ENCODE results near the gene MINDY4.

MINDY4 gene

GRCh38 chr7:30936650-30937245, 165.5 kb downstream of the MINDY4 start:
- TF ChIP-seq GABPA (IDR thresholded peaks at IDR 0.05; ENCODE audit: low read depth) (no peak), SPI1 (IDR thresholded peaks at IDR 0.05; ENCODE audit: borderline replicate concordance, low read depth) (no peak), REST (IDR thresholded peaks at IDR 0.05; ENCODE audit: insufficient replicate concordance, low read depth) (no peak), CTCF (IDR thresholded peaks at IDR 0.05; ENCODE audit: insufficient read depth, low read length) (no peak), POLR2AphosphoS5 (IDR thresholded peaks at IDR 0.05; ENCODE audit: low read depth) (no peak)
- Histone ChIP-seq H3K4me3 (replicated peaks; ENCODE audit: insufficient read depth, low read length) (no peak overlapping the region), H3K27ac (replicated peaks) (no peak overlapping the region), H3K27me3 (ENCODE audit: insufficient read depth, poor library complexity, severe bottlenecking) (peaks cover 6% of the 10 kb centered on the region)
- no peak for DNase-seq (ENCODE audit: low read depth in 1 of 2, low spot score in 1 of 2)

- no peak for DNase-seq (ENCODE audit: low read depth in 1 of 2, low spot score in 1 of 2)
- Histone ChIP-seq H3K4me3 (replicated peaks; ENCODE audit: insufficient read depth, low read length) (no peak overlapping the region), H3K27me3 (ENCODE audit: insufficient read depth, poor library complexity, severe bottlenecking) (peaks cover 6% of the 10 kb centered on the region), H3K27ac (replicated peaks) (no peak overlapping the region)
- TF ChIP-seq CTCF (IDR thresholded peaks at IDR 0.05; ENCODE audit: insufficient read depth, low read length) (no peak), REST (IDR thresholded peaks at IDR 0.05; ENCODE audit: insufficient replicate concordance, low read depth) (no peak), SPI1 (IDR thresholded peaks at IDR 0.05; ENCODE audit: borderline replicate concordance, low read depth) (no peak)
Measured at GRCh38 chr7:30937416-30937815, 166.2 kb downstream of the MINDY4 start.

GRCh38 chr7:30938435-30939316, 167.5 kb downstream of the MINDY4 start:
- Histone ChIP-seq H3K4me3 (replicated peaks; ENCODE audit: insufficient read depth, low read length) (no peak overlapping the region), H3K27ac (replicated peaks) (no peak overlapping the region), H3K27me3 (ENCODE audit: insufficient read depth, poor library complexity, severe bottlenecking) (peaks cover 7% of the 10 kb centered on the region)
- TF ChIP-seq GABPA (IDR thresholded peaks at IDR 0.05; ENCODE audit: low read depth) (no peak), CTCF (IDR thresholded peaks at IDR 0.05; ENCODE audit: insufficient read depth, low read length) (peak; percentile 90), REST (IDR thresholded peaks at IDR 0.05; ENCODE audit: insufficient replicate concordance, low read depth) (no peak), SPI1 (IDR thresholded peaks at IDR 0.05; ENCODE audit: borderline replicate concordance, low read depth) (no peak)
- peak; percentile 52 to 69 for DNase-seq (ENCODE audit: low read depth in 1 of 2, low spot score in 1 of 2)

Measured in HL-60 (cell line).